ENCODE results near the gene UBE2D2.

- TF ChIP-seq ESRRA (IDR thresholded peaks at IDR 0.05; ENCODE audit: borderline replicate concordance, low read length) (no peak), CTCF (IDR thresholded peaks at IDR 0.05) (no peak), EP300 (IDR thresholded peaks at IDR 0.05) (no peak)
Observed at GRCh38 chr5:139665626-139666025, 104.5 kb downstream of the UBE2D2 start.
